GM19023 (cell line): ENCODE measurements around the gene APOL4.
"Not testable (repeated sequence)": the region's sequence is repeated elsewhere in the genome, so short reads cannot be mapped to it uniquely, and the experiment has no call there.

Experiments
- ATAC-seq: cut with Tn5 transposase; IDR thresholded peaks from one replicate; pipeline ENCODE4 v1.9.1; 2021; ENCODE audit warnings: mild to moderate bottlenecking, moderate library complexity; ENCODE audit not compliant: unreplicated experiment

APOL4 gene

GRCh38 chr22:36209488-36209908, 7.9 kb upstream of the APOL4 start:
- ATAC-seq, result not testable (repeated sequence)

- ATAC-seq, result no peak
Observed at GRCh38 chr22:36208914-36209313, 7.3 kb upstream of the APOL4 start.

DNA sequence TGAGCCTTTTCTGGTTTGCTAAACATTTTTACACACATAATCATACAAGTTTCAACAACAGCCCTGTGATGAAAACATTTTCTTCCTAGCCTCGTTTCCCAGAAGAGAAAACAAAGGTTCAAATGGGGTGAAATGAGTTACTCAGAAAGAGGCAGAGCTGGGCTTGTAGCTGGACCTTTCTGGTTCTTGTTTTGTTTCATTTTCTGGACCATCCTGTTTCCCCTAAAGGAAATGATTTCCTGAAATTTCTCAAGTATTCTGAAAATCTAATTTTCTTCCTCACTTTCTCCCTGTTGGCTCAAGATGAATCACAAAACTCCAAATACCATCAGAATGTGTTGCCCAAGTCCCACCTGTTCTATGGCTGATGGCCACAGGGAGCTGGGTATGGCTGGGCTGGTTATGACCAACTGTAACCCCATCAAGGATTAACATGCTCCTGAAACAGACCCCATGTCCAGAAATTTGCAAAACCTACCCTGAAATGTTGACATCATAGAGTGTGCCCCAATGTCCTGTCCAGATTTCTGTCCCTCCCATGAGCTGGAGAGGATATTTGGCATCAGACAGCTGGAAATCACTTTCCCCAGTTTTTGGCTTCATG, 6.7 kb upstream of the APOL4 start:
- no peak for ATAC-seq

DNA sequence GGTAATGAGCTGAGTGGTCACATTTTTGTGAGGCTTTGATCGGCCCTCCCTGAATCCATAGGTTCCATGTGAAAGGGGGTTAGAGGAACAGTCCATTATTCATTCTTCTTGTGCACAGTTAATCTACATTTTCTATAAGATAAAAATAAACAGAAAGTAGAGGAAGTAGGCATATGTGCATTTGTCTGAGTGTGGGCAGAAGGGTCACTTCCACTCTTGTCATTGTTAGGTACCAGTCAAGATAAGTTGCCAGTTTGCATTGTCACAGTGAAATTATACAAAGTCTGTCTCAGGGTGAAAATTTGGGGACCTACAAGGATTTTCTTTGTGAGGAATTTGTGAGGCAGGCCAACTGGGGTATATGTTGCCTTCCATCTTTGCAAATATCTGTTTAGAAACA, 4.6 kb upstream of the APOL4 start:
- ATAC-seq, result no peak

DNA sequence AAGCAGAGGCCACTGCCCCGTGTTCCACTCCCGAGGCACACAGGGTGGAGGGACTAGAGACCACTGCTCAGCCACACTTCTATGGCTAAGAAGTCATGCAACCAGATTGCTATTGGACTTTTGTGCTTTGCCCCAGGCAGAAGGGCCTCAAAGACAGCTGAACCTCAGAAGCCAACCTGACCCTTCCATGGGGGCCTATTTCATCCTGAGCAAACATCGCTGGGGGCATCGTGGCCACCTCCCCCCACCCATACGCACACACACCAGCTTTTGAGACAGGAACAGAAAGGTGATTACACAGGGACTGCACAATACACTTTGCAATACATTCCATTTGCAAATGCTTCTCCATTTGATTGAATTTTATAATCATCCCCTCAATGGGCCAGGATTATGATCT, 4.0 kb upstream of the APOL4 start:
- ATAC-seq, result not testable (repeated sequence)

- ATAC-seq, result no peak
Observed at GRCh38 chr22:36204632-36205015, 3.0 kb upstream of the APOL4 start.

- no peak for ATAC-seq
Observed at GRCh38 chr22:36204001-36204631, 2.5 kb upstream of the APOL4 start.

GRCh38 chr22:36203441-36203840, 1.8 kb upstream of the APOL4 start:
- ATAC-seq, result not testable (repeated sequence)

DNA sequence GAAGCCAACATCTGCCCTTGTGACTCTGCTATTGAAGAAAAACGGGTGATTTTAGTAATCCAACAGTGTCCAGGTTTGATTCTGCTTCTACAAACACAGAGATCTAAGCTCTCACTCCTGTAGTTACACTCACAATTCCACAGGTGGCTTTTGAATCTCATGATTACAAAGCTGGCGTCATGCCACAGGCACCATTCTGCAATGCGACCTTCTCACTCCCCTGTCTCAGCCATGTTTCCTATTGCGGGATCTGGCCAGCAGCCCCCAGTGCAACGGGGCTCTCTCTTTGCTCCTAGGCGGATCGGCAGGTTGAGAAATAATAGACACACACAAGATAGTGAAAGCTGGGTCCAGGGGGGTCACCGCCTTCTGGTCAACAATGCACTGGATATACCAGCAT, 1.3 kb upstream of the APOL4 start:
- ATAC-seq, result not testable (repeated sequence)

DNA sequence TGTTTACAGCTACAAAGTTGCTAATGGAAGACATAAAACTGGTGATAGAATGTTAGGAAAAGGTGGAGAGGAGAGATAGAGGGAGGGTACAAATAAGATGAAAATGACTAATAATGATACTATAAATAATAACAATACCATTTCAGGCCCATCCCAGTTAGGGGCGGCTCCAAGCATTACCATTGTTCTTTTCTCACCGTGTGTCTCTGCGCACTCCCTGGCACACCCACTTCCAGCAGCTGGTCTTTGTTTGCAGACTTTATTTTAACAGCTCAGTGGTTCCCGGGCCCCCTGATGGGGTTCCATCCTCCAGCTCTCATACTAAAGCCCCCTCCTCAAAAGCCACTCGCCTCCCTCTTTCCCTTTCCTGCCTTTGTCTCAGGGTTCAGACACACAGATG, 584 bp downstream of the APOL4 start:
- not testable (repeated sequence) for ATAC-seq

- no peak for ATAC-seq
Observed at GRCh38 chr22:36199001-36199551, 2.5 kb downstream of the APOL4 start.

GRCh38 chr22:36198536-36198935, 3.1 kb downstream of the APOL4 start:
- no peak for ATAC-seq

- no peak for ATAC-seq
Observed at GRCh38 chr22:36197514-36198146, 4.0 kb downstream of the APOL4 start.

GRCh38 chr22:36197065-36197440, 4.6 kb downstream of the APOL4 start:
- no peak for ATAC-seq

DNA sequence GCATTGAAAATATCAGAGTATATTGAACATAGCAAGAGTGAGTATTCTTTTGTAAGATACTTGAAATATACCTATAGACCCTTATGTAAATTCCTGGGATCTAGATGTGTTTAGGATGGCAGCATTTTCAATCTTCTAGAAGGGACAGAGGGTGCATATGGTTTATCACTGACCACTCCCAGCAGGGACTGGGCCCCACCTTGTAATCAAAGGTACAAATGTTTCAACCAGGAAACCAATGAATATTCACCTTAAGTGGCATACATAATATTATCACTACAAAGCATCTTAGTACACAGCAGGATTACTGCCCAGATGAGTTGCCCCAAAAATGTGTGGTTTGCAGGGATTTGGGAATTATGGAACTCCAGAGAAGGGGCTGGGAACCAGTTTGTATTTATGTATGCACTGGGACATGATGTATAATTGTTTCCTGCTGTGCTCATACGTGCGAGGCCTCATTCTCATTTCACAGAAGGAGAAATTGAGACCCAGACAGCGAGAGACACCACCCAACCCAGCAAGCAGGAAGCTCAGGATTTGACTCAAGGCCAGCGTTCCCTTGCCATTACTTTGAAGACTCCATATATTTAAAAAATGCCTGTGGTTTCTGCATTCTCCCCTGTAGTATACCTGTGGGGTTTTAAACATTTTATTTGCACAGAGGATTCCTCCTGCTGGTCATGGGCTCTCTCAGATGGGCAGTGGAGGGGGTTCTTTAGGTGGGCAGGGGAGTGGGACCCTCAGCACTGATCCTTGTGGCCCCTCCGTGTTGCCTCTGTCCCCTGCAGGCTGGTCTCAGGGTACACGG, 5.2 kb downstream of the APOL4 start:
- no peak for ATAC-seq

DNA sequence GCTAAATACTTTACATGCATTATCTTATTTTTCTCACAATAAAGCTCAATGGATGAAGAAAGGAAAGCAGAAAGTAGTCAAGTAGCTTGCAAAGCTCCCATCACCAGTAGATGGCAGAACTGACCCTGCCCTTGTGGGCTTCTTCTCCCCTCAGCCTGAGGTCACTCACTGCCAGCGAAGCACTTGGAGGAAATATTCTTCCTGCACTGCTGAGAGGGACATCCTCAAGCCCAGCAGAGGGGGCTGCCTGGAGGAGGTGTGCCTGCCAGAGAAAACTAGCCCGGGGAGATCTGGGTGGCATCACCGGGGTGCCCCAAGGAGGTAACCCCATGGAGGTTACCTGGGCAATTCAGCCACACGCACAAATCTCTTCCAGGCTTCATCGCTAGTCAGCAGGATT, 6.6 kb downstream of the APOL4 start:
- ATAC-seq, result no peak

DNA sequence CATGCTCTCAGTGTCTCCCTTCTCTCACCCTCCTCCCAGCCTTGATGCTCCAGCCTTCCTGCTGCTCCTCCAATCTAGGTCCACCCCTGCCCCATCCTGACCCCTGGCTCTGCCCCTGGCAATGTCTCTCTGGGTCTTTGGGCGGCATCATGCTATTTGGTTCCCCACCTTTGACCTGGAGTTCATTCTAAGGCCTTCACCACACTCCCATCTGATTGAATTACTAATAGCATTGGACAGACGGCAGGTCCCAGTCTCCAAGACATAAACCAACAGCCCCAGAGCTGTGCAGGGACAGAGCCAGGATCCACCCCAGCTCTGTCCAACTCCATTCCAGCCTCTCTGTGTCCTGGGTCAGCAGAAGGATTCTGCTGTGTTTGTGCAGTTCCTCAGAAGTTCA, 7.2 kb downstream of the APOL4 start:
- no peak for ATAC-seq

- ATAC-seq, result no peak
Observed at GRCh38 chr22:36193577-36193976, 8.0 kb downstream of the APOL4 start.

- no peak for ATAC-seq
Observed at GRCh38 chr22:36193171-36193570, 8.4 kb downstream of the APOL4 start.

- ATAC-seq, result no peak
Observed at GRCh38 chr22:36192542-36192941, 9.1 kb downstream of the APOL4 start.

GRCh38 chr22:36191106-36191836, 10.3 kb downstream of the APOL4 start:
- ATAC-seq, result no peak
